Astrocyte of the spinal cord (primary cell): Measurements from ENCODE around the gene PJA2.

Experiments used
- DNase-seq: peaks from one replicate; pipeline ENCODE4 v3.0.0; 2011; ENCODE audit warnings: low read depth, low spot score
- H3K4me3 ChIP-seq: 2 replicates; pipeline ENCODE4 v1.5.1; 2011; ENCODE audit warnings: low read depth, mild to moderate bottlenecking, low read length, moderate library complexity
- in situ Hi-C: cut with HindIII; loops from 2 replicates; pipeline ENCODE4 v1.10.0; 2017; ENCODE audit warnings: low sequenced_read_pairs
- TF ChIP-seq, protein P1 (sequence below): IDR thresholded peaks from 2 replicates; pipeline ENCODE4 v1.5.1; 2012; ENCODE audit warnings: low read depth, mild to moderate bottlenecking, low read length, inconsistent platforms

PJA2 gene

DNA sequence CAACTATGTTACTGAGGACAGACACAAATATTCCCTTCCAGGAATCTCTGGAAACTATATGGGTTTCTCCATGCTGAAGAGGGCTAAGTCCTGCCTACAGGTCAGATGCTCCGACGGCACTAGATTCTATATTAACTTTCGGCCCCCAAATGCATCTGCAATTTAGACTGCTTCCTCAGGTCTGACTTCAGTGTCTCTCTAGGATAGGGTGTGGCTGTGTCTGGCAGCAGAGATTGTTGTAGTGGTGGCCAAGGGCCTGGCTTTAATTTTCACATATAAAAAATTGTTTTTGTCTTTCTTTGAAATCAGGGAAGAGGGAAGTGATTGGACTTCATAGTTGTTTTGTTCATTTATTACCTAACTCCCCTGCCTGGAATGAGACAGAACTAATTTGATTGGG is 101.8 kb downstream of the PJA2 start:
- no peak overlapping the region for H3K4me3 ChIP-seq
- TF ChIP-seq, protein P1, sequence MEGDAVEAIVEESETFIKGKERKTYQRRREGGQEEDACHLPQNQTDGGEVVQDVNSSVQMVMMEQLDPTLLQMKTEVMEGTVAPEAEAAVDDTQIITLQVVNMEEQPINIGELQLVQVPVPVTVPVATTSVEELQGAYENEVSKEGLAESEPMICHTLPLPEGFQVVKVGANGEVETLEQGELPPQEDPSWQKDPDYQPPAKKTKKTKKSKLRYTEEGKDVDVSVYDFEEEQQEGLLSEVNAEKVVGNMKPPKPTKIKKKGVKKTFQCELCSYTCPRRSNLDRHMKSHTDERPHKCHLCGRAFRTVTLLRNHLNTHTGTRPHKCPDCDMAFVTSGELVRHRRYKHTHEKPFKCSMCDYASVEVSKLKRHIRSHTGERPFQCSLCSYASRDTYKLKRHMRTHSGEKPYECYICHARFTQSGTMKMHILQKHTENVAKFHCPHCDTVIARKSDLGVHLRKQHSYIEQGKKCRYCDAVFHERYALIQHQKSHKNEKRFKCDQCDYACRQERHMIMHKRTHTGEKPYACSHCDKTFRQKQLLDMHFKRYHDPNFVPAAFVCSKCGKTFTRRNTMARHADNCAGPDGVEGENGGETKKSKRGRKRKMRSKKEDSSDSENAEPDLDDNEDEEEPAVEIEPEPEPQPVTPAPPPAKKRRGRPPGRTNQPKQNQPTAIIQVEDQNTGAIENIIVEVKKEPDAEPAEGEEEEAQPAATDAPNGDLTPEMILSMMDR = no peak
- in situ Hi-C loops = no loop called here
- DNase-seq = no peak

DNA sequence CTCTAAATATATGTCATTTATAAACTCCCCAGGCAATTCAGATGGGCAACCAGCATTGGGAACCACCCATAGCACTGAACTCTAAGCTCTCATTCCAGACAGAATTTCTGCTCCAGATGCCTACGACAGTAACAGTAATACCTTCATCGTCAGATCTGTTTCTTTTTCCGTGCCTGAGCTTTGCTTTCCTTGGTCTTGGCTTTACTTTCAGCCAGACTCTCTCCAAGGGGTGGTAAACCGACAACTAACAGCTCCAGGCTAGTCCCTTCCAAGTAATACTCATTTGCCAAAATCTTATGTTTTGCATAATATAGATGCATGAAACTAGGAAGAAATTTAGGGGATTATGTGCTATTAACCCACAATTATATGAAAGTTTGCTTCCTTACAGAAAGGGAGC is 102.3 kb downstream of the PJA2 start:
- TF ChIP-seq, protein P1 = no peak
- in situ Hi-C loops = no loop called here
- no peak overlapping the region for H3K4me3 ChIP-seq
- DNase-seq = no peak

DNA sequence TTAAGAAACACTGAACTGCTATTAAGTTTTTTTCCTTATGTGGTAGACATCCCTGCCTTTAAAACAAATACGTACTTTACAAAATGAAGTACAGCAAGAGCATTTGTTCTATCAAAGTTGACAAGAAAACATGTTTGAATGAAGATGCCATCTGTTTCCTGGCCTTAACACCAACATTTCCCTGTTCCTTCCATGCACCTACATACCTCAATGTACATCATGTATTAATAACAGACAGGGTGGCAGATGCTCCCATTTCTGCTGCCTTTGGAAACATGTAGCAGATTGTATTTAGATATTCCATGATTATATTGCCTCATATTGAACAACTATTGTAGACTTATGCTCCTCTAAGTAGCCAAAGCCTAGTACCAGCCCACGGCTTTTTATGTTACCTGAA is 104.4 kb downstream of the PJA2 start:
- DNase-seq = no peak
- in situ Hi-C loops = no loop called here
- TF ChIP-seq, protein P1 = no peak

DNA sequence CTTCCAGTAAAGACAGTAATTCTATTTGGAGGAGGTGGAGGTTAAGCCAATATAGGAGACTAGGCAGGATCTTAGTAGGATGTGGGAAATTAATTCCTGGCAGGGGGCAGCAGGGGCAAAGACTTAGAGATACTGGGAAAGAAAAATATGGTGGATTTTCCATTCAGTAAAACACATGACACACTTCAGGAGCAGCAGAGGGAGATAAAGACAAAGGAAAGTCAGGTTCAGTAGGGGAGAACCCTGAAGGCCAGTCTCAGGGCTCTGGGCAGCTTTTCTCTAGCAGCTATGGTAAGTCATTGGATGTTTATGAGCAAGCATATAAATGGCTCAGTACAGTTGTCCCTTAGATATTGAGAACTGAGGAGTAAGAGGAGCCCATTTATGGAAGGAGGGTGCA is 105.5 kb downstream of the PJA2 start:
- DNase-seq = no peak
- in situ Hi-C loops = no loop called here
- TF ChIP-seq, protein P1 = no peak
- H3K4me3 ChIP-seq = no peak overlapping the region

More for the DNA sequence above, 104.4 kb downstream of the PJA2 start:
- H3K4me3 ChIP-seq = no peak overlapping the region

DNA sequence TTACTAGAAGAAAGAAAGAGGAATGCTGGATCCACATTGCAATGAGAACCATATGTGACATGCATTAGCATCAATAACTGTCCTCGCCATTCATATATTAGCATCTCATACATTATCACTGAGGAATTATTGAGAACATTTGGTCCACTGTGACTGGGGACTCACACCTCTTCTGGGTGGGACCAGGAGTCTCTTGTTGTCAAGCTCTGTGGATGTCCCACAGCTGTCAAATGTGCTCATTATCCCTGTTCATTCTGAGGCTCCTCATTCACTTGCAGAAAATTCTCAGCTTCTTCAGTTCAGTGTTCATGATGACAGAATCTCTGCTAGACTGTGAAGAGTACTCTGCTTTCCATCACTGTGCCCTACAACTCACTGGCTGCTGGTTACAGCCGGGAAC is 109.4 kb downstream of the PJA2 start:
- TF ChIP-seq, protein P1 = no peak
- in situ Hi-C loops = no loop called here
- DNase-seq = no peak
- no peak overlapping the region for H3K4me3 ChIP-seq

DNA sequence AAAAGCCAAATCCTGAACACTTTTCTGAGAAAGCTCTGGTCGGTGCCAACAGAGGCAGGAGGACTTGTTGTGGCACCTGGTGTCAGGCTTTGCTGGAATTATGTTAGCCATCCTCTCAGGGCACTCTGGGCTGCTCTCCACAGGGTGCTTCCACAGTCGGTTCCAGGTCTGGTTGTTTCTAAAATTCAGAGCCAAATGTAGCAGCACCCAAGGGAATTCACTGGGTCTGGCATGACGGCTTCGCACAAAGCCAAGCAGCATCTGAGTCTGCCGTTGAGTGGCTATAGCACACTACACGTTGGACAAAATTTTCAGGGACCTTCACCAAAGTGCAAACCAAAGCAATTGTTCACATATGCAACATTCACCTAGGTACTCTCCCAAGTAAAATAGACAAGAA is 110.2 kb downstream of the PJA2 start:
- DNase-seq = no peak
- in situ Hi-C loops = no loop called here
- TF ChIP-seq, protein P1 = no peak
- no peak overlapping the region for H3K4me3 ChIP-seq

DNA sequence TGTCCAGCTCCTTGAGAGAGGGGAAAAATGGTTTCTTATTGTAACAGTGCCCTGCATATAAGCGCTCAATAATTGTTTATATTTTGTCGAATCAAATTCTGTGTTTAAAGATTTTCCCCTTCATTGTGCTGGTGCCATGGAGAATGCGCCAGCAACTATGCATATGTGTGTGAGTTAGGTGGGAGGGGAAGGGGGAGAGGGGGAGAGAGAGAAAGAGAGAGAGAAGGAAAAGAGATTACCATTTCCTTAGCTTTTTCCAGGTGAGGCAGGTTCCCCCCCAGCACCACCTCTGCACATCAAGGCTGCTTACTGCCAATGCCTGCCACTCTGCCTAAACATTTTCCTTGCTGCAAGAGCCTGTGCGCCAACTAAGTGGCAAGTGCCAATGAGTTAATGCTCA is 111.0 kb downstream of the PJA2 start:
- TF ChIP-seq, protein P1 = no peak
- in situ Hi-C loops = no loop called here
- no peak for DNase-seq
- H3K4me3 ChIP-seq = no peak overlapping the region
